GM12891 (cell line): ENCODE data around the gene EPO.
"Not testable (repeated sequence)": the region's sequence is repeated elsewhere in the genome, so short reads cannot be mapped to it uniquely, and the experiment has no call there.

ENCODE experiments used
- DNase-seq: peaks from one replicate; pipeline ENCODE4 v3.0.0; 2011; ENCODE audit warnings: low spot score; ENCODE audit not compliant: insufficient read length
- FAIRE-seq: peaks from 2 replicates; lab custom pipeline; 2011; peaks lifted over from hg19 to GRCh38; lab: Jason Lieb, UNC
- PAX5 ChIP-seq: IDR thresholded peaks from 2 replicates; pipeline ENCODE4 v1.6.1; 2011; ENCODE audit warnings: low read length, moderate library complexity, mild to moderate bottlenecking; ENCODE audit not compliant: insufficient read depth, severe bottlenecking
- POLR2A ChIP-seq: IDR thresholded peaks from 2 replicates; pipeline ENCODE4 v1.6.1; 2011; ENCODE audit warnings: low read depth, low read length, control low read depth
- POLR2AphosphoS5 ChIP-seq: IDR thresholded peaks from 2 replicates; pipeline ENCODE4 v1.6.1; 2011; ENCODE audit warnings: low read depth, low read length, control low read depth
- POU2F2 ChIP-seq: IDR thresholded peaks from 2 replicates; pipeline ENCODE4 v1.6.1; 2011; ENCODE audit warnings: low read depth, mild to moderate bottlenecking, control low read depth, low read length, moderate library complexity
- SPI1 ChIP-seq: IDR thresholded peaks from 2 replicates; pipeline ENCODE4 v1.6.1; 2011; ENCODE audit warnings: low read depth, low read length, control low read depth
- TAF1 ChIP-seq: IDR thresholded peaks from 2 replicates; pipeline ENCODE4 v1.6.1; 2011; ENCODE audit warnings: low read depth, low read length, control low read depth

Gene EPO

DNA sequence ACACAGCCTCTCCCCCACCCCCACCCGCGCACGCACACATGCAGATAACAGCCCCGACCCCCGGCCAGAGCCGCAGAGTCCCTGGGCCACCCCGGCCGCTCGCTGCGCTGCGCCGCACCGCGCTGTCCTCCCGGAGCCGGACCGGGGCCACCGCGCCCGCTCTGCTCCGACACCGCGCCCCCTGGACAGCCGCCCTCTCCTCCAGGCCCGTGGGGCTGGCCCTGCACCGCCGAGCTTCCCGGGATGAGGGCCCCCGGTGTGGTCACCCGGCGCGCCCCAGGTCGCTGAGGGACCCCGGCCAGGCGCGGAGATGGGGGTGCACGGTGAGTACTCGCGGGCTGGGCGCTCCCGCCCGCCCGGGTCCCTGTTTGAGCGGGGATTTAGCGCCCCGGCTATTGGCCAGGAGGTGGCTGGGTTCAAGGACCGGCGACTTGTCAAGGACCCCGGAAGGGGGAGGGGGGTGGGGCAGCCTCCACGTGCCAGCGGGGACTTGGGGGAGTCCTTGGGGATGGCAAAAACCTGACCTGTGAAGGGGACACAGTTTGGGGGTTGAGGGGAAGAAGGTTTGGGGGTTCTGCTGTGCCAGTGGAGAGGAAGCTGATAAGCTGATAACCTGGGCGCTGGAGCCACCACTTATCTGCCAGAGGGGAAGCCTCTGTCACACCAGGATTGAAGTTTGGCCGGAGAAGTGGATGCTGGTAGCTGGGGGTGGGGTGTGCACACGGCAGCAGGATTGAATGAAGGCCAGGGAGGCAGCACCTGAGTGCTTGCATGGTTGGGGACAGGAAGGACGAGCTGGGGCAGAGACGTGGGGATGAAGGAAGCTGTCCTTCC lies 620 bp downstream of the EPO start:
- no peak for TF ChIP-seq POLR2AphosphoS5
- TF ChIP-seq TAF1, result no peak
- TF ChIP-seq PAX5, result no peak
- TF ChIP-seq POLR2A, result no peak
- no peak for TF ChIP-seq SPI1
- TF ChIP-seq POU2F2, result no peak
- DNase-seq, result no peak

DNA sequence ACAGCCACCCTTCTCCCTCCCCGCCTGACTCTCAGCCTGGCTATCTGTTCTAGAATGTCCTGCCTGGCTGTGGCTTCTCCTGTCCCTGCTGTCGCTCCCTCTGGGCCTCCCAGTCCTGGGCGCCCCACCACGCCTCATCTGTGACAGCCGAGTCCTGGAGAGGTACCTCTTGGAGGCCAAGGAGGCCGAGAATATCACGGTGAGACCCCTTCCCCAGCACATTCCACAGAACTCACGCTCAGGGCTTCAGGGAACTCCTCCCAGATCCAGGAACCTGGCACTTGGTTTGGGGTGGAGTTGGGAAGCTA lies 1.2 kb downstream of the EPO start:
- DNase-seq (no peak), FAIRE-seq (no peak)
- no peak for TF ChIP-seq PAX5
- TF ChIP-seq POLR2A, result no peak
- TF ChIP-seq TAF1, result no peak
- no peak for TF ChIP-seq POLR2AphosphoS5
- TF ChIP-seq SPI1, result no peak
- TF ChIP-seq POU2F2, result no peak

More for the DNA sequence above, 620 bp downstream of the EPO start:
- FAIRE-seq, result no peak

DNA sequence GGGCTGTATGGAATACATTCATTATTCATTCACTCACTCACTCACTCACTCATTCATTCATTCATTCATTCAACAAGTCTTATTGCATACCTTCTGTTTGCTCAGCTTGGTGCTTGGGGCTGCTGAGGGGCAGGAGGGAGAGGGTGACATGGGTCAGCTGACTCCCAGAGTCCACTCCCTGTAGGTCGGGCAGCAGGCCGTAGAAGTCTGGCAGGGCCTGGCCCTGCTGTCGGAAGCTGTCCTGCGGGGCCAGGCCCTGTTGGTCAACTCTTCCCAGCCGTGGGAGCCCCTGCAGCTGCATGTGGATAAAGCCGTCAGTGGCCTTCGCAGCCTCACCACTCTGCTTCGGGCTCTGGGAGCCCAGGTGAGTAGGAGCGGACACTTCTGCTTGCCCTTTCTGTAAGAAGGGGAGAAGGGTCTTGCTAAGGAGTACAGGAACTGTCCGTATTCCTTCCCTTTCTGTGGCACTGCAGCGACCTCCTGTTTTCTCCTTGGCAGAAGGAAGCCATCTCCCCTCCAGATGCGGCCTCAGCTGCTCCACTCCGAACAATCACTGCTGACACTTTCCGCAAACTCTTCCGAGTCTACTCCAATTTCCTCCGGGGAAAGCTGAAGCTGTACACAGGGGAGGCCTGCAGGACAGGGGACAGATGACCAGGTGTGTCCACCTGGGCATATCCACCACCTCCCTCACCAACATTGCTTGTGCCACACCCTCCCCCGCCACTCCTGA lies 2.4 kb downstream of the EPO start:
- FAIRE-seq, result no peak
- TF ChIP-seq POU2F2, result no peak
- TF ChIP-seq TAF1, result no peak
- TF ChIP-seq PAX5, result no peak
- TF ChIP-seq SPI1, result no peak
- TF ChIP-seq POLR2AphosphoS5, result no peak
- DNase-seq, result no peak

DNA sequence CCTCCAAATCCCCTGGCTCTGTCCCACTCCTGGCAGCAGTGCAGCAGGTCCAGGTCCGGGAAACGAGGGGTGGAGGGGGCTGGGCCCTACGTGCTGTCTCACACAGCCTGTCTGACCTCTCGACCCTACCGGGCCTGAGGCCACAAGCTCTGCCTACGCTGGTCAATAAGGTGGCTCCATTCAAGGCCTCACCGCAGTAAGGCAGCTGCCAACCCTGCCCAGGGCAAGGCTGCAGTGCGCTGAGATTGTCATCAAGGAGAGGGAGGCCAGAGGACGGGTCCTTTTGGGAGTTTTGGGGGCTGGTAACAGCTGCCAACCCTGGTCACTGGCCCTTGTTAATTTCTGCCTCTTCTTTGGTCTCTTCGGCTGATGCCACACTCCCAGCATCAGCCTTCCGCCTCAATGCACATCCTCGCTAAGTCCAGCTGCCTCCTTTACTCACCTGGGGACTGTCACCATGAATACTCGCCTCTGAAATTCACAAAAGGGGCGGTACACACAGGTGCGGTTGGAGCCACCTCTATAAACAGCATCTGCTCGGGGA lies 3.5 kb downstream of the EPO start:
- DNase-seq (no peak), FAIRE-seq (no peak)
- no peak for TF ChIP-seq TAF1
- TF ChIP-seq PAX5, result no peak
- TF ChIP-seq SPI1, result no peak
- no peak for TF ChIP-seq POU2F2
- TF ChIP-seq POLR2A, result no peak
- no peak for TF ChIP-seq POLR2AphosphoS5

DNA sequence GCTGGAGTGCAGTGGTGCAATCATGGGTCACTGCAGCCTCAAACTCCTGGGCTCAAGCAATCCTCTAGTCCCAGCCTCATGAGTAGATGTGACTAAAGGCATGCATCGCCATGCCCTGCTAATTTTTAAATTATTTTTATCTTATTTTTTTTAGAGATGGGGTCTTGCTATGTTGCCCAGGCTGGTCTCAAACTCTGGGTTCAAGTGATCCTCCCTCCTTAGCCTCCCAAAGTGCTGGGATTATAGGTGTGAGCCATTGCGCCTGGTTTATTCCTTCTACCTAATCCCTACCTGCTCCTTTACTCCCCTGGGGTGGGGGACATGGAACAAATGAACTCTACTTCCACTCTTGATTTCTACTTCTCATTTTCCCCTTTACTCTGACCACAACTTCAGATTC lies 4.1 kb downstream of the EPO start:
- not testable (repeated sequence) for DNase-seq, FAIRE-seq

DNA sequence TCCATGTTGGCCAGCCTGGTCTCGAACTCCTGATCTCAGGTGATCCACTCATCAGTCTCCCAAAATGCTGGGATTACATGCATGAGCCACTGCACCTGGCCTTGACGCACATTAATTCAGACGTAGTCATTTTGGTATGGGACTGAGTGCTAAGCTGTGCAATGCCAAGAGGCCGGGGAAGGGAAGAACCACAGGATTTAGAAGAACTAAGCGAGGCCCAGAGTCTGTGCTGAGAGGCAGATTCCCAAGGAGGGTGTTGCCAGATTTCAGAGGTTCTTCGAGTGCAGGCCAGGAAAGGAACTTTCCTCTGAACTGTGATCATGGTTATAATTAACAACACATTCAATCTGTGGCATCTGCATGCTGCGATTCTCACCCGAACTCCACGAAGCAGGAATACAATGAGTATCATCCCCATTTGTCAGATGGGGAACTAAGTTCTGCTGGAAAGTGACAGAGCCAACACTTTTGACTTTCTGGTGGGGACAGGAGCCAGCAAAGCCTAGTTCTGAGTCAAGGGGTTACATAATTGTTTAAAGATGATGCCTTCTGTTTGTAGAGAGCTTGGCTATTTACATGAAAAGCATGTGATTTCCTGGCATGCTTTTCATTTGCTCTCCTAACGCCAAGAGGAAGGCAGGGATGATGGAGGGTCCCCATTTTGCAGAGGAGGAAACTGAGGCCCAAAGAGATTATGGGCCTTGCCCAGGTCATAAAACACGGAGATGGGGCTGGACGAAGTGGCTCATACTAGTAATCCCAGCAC lies 6.9 kb downstream of the EPO start:
- DNase-seq (no peak), FAIRE-seq (no peak)
- no peak for TF ChIP-seq SPI1
- TF ChIP-seq POU2F2, result no peak
- TF ChIP-seq POLR2A, result no peak
- TF ChIP-seq POLR2AphosphoS5, result no peak
- TF ChIP-seq TAF1, result no peak
- TF ChIP-seq PAX5, result no peak

DNA sequence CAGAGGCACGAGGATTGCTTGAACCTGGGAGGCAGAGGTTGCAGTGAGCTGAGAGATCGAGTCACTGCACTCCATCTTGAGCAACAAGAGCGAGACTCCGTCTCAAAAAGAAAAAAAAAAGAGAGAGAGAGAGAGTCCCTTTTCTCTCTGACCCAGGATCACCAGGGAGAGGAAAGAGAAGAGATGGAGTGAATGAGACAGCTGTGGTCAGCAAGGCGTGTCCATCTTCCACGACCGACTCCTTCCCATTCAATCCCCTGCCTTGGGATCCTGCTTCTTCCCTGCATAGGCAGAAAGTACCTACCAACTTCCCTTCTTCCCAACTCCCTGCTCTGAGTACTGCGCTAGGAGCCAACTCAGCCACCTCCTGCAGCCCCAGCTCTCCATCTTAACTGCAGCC lies 7.9 kb downstream of the EPO start:
- no peak for TF ChIP-seq POU2F2
- TF ChIP-seq POLR2A, result no peak
- TF ChIP-seq SPI1, result no peak
- TF ChIP-seq PAX5, result no peak
- no peak for TF ChIP-seq POLR2AphosphoS5
- no peak for TF ChIP-seq TAF1
- no peak for FAIRE-seq
- no peak for DNase-seq

DNA sequence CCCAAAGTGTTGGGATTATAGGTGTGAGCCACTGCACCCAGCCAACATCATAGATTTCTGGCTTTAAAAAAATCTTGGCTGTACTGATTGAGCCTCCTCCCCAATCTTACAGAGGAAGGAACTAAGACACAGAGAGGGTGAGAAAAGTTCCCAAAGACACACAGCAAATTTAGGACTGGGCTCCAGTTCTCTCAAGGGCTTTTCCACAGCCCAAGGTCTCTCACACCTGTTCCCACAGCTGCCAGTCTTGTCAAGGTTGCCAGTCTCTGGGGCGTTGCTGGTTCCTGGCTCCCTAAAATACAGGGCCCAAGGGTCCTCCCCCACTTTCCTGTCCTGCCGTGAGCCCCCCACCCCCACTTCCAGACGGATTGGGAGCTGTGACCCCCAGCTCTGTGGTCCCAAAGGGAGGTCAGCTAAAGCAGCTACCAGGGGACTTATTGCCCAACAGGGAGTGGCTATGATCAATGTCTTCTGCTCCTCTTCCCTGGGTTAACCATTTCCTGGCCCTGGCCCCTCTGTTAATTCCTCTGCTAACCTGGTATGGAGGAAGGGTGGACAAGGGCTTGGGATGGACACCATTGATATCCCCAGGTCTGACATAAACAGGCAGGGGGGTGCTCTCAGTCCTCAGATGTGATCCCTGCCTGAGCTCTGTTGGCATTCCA lies 10.0 kb downstream of the EPO start:
- FAIRE-seq, result no peak
- DNase-seq, result no peak
- TF ChIP-seq POLR2A, result no peak
- TF ChIP-seq TAF1, result no peak
- no peak for TF ChIP-seq POLR2AphosphoS5
- no peak for TF ChIP-seq SPI1
